HG03060 (cell line): ENCODE results near the gene MR1.
A peak's percentile ranks its signal among the peaks of the same experiment; 100 is the strongest.

ENCODE experiments used
- ATAC-seq: cut with Tn5 transposase; IDR thresholded peaks from one replicate; pipeline ENCODE4 v1.9.1; 2021; ENCODE audit warnings: low read depth, moderate number of reproducible peaks; ENCODE audit not compliant: unreplicated experiment

The MR1 gene

DNA sequence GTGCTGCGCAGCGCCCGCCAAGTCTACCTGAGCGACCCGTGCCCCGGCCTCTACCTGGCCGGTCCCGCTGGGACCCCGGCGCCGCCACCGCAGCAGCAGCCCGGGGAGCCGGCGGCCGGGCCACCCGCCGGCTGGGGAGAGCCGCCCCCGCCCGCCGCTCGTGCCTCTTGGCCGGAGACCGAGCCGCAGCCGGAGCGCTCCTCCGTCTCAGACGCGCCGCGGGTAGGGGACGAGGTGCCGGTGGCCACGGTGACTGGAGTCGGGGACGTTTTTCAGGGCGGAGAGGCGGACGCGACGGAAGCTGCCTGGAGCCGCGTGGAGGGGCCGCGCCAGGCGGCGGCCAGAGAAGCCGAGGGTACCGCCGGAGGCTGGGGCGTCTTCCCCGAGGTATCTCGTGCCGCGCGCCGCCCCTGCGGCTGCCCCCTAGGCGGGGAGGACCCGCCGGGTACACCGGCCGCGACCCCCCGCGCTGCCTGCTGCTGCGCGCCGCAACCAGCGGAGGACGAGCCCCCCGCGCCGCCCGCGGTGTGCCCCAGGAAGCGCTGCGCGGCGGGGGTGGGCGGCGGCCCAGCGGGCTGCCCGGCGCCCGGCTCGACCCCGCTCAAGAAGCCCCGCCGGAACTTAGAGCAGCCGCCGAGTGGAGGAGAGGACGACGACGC lies 55.4 kb downstream of the MR1 start:
- ATAC-seq = no peak

DNA sequence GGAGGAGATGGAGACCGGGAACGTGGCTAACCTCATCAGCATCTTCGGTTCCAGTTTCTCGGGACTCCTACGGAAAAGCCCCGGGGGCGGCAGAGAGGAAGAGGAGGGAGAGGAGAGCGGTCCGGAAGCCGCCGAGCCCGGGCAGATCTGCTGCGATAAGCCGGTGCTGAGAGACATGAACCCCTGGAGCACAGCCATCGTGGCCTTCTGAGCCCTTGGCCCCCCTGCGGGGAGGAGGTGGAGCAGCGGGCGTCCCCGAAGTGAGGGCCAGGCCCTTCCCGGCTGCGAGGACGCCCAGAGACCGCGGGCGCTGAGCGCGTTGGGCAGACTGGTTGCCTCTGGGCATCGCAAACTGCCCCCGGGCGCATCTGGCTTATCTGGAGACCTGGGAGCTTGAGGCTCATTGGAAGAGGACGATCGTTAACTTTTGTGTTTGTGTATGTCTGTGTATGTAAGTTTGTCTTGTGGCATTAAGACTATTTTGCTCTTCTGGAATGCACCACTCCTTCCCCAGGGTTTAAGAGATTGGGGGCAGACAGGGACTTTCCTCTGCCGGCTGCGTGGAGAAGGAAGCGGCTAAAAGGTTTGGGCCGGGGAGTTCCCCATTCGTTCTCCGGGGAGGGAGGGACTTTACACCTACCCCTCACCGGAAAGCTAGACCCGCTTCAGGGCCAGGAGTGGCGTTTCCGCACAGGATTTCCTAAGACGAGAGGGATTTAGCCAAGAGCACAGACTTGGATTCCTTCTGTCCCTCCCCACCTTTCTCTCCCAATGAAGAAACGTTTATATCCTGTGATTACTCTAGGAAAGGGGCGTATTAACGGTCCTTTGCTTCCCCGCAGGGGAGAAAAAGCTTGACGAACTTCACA lies 56.1 kb downstream of the MR1 start:
- no peak for ATAC-seq

DNA sequence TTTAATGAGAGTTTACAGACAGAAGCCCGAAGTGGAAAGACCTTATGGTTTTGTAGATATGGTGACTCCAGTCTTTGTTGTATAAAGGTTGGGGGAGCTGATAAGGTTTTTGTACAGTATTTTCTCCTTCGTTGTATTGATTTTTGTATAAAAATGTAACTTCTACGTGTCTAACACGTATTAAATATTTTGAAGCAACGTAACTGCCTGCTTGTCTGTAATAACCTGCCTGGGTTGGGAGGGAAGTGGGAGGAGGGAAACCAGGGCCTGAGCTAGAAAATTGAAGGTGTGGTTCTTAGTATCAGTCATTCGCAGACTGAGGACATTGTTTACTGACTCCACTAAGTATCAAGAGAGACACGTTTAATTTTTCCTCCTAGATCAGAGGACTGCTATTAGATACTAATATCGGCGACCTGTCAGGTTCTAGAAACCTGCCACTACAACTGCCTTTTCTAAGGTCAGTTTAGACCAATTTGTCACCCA lies 56.9 kb downstream of the MR1 start:
- no peak for ATAC-seq

DNA sequence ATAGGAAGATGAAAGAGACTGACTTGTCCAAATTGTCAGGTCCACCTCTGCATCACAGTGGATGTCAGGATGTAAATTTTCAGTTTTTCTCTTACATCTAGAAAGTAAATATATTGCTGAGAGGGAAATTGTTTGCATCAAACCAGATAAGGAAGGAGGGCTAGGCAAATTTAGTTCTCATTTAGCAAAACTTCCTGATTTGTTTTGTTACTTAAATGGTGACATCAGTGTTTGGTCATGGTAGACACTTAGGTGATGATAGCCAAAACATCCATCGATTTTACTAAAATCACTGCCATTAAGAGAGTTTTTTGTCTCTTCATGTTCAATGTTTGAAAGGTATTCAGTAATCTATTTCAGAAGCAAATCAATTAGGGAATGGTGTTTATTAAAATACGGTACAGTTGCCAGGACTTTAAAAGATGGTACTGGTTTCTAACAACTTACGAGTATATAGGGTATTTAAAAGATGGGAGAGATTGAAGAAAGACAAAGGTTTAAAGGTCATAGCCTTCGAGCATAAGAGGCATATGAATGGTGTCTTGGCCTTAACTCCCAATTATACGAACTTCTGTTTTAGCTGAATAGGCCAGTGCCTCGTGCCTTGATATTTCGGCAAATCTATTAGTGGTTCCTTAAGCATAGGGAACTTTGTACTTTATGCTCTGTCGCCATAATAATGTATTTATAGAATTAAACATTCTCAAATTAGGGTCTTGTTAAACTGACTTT lies 57.7 kb downstream of the MR1 start:
- no peak for ATAC-seq

DNA sequence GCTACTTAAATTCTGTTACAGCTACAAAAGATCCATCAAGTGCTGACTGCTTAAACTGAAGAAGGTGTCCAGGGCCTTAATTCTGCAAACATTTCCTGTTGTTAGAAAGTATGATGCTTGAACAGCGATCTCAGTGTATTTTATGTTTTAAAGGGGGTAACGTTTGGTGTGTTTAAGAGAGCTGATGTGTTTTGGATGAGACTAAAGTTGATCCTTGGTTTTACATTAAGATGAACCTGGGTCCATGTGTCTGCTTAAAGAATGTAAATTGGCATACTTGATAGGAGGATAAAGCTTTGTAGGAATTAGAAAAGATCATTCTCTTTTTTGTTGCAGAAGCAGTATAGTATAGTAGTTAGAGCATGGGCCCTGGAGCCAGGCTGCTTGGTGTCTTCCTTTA lies 58.3 kb downstream of the MR1 start:
- no peak for ATAC-seq

DNA sequence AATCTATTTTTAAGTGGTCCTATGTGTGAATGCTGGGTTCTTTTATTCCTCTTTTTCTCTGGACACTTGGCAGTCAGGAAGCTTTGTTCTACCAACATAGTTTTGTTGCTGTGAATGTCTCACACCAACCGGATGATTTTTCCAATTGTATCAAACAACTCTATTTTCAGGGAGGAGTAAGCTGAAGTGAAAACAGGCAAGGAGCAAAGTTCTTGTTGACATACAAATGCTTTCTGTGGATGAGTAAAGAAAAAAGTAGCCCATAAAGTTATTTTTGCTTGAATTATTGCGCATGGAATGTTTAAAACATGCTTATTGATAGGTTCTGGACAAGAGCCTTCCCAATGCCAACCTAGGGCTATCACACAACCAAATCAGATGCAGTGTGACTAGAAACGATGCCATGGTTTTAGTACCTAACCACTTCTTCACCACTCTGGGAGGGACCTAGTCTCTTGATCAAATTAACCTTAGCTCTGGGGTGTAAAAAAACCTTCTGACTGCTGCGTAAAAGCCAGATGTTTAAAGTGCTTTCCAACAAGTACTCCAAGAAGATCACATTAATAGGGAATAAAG lies 59.2 kb downstream of the MR1 start:
- ATAC-seq = no peak

DNA sequence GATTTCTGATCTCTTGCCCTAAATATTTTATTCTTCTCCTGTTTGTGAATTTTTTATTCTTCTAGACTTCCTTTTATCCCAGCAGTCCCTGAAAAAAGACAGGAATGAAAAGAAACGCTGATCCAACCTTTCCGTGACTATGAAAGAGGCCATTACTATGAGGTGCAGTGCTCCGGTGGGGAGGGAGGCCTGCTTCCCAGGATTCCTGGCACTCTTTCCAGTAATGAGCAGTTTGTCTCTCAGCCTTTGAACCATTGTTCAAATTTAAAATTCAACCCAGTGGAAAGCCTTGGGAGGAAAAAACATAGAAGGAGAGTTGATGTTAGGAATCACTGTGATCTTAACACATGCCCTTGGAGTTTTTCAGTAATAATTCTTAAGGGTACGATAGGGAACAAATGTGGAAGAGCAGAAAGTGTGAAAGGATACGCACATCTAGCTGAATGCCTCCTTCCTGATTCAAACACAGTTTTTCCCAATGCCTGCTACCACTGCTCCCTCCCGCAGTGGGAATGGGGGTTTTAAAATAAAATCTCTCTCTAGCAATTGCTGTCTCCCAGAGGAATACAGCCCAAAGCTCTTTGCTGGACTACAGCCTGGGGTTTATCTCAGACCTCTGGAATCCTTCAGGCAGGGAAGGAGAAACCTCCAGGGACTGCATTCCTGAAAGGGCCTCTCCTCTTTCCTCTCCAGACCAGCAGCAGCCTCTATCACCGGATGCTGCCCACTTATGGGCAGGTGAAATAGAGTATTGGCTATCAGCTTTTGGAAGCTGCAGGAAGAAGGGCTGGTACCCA lies 60.8 kb downstream of the MR1 start:
- no peak for ATAC-seq

DNA sequence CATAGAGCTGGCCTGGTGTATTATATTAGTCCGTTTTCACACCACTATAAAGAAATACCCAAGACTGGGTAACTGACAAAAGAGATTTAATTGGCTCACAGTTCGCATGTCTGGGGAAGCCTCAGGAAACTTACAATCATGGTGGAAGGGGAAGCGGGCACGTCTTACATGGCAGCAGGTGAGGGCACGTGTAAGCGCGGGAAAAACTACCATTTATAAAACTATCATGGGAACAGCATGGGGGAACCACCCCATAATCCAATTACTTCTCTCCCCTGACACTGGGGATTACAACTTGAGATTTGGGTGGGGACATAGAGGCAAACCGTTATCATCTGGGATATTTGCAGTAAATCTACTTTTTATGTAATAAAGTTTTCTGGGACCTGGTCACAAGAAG lies 61.5 kb downstream of the MR1 start:
- ATAC-seq = no peak

DNA sequence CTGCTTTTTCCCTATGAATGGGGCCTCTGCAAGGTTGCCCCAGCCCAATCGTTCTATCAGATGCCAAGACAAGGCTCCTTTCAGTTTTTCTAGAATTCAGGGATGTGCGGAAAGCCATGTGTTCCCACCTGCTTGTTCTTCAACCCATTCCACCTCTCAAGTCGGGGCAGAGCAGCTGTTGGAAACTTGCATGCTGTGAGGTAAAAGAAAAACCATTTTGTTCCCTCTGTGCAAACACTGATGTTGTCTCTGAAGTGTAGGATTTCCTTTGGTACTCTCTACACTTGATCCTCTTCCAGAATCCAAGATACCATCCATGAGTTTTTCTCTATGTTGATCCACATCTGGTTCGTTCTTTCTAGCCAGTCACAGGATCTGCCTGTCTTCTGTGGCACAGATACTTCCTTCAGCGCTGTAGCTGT lies 62.0 kb downstream of the MR1 start:
- ATAC-seq = no peak

DNA sequence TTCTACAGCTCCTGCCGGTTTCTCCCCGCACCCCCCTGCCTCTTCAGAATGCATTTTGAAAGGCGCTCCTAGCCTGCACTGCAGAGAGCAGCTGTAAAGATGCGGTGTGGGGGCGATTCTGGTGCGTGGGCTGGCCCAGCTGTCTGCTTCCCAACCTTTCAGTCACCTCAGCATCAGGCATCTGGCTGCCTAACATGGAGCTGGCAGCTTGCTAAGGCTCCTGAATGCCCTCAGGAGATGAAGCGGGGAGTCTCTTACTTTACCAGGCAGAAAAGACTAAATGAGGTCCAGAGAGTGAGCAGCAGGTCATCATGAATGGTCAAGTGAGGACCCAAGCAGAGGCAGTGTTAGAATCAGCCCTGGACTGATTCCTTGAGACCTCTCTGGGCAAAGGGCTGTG lies 63.5 kb downstream of the MR1 start:
- no peak for ATAC-seq

DNA sequence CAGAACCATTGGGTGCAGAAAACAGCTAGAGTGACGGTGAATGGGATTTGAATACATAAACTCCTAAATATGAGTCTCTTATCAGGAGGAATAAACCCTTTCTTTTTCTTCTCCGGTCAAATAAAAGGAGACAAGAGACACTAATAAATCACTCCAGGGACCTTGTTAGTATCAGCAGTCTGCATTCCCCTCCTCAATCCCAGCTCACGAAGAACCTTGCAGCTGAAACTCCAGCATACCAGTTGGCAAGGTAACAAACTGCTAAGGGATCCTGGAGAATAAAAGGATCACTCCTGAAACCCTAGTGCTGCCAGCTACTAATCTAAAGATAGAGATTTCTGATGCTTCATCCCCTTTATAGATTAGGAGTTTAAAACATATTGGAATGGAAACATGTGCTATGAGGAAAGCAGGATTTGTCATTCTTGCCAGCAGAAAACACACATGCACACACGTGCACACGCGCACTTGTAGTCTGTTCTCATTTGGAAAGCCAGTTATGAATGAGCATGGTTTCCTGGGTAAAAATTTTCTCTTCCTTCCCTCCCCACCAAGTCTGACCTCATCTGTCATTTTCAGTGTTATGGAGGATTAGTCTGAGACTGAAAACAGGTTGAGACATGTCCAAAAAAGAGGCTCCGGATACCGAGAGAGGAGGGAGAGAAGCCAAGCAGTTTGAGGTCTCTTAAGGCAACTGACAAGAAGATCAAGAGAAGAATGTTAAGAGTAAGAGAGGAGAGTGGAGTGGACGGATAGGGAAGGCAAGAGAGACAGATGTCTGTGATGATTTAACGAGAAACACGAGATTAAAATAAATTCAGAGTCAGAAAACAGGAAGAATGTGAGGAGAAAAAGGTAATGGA lies 65.6 kb downstream of the MR1 start:
- ATAC-seq = peak; percentile 65

DNA sequence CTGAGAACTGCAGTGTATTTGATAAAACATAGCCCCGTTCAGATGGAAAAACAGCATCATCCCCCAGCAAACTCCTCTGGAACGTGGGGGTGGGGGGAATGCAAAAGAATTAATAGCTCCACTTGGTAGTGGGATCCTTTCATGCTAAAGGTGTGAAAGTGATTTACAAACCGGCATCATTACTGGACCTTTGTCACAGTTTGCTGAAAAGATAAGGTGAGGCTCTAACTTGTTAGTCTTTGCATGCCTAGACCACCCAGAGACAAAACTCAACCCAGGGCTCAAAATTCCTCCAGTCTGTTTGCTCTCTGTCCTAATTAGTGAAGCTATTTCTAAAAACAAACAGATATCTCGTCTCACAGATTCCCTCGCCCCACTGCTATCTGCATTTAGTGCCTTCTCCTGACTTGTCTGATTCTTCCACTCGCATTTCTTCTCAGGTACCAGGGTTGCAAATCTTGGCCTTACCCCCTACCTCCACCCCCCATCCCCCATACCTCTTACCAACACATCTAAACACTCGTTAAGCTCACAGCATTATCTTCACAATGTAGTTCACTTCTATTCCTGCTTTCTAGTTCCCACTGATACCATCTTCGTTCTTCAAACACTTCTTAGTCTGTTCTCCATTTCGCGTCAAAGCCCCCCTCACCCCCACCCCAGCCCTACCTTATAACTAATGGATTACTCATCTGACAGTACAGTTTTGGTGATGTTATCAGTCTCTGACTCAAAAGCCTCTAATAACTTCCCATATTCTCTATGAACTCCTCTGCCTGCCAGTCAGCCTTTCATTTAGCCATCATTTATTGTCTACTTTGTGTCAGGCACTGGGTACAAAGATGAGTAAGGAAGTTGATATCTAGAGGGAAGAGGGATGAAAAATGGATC lies 66.5 kb downstream of the MR1 start:
- no peak for ATAC-seq

DNA sequence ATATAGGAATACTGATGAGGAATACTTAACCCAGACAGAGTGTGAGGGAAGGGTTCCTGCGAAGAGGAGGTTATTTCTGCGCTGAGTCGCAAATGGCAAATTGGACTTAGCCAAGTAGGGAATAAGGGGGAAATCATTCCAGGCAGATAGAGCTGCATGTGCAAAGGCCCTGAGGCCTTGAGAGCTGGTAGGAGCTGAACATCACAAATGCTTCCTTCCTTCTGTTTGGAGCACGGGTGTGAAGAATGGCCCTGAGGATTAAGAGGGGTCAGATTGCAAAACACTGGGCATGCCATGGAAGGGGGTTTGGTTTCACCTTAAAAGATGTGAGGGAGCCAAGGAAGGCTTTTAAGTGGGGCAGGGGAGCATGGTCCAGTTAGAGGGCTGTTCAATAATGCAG lies 67.2 kb downstream of the MR1 start:
- no peak for ATAC-seq

DNA sequence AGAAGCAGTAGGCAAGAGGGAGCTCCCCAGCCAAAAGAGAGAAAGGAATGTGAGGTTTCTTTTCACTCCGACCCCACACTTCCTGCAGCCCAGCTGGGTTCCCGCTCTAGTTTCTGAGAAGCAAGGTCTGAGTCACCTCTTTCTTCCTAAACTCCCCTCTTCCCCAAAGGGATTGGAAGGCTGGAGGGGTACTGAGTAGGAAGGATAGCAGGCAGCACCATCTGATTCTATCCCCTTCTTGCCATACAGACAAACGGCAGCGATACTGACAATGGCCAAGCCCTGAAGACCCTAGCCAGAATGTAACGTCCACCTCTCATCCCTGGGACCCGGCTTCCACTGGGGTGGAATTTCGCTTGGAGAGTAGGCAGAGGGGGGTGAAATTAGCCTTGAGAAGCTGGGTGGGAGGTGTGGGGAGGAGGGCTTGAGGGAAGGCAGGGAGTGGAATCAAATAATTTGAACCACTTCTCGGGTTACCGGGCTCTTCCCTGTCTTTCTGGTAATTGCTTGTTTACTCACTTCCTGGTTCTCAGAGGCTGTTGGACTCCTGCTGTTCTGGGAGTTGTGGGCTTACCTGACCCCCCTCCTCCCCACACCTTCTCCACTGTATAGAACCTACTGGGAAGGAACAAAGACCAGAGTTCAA lies 67.9 kb downstream of the MR1 start:
- ATAC-seq = no peak

DNA sequence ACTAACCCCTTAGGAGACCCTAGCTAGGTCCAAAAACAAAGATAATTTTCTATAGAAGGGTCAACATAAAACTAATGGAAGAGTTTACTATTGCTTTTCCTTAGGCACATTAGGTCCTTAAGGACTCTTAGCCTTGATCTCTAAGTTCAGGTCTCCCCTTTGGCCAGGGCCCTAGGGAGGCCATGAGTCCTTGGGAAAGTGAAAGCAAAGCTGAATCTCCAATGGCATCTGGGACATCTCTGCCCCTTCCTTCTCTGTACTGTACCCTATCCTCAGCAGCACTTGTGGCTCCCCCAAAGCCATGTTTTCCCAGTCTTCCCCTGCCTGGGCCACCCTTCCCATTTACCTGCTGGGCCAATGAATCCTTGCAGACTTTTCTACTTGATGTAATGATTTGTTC lies 69.1 kb downstream of the MR1 start:
- ATAC-seq = no peak

DNA sequence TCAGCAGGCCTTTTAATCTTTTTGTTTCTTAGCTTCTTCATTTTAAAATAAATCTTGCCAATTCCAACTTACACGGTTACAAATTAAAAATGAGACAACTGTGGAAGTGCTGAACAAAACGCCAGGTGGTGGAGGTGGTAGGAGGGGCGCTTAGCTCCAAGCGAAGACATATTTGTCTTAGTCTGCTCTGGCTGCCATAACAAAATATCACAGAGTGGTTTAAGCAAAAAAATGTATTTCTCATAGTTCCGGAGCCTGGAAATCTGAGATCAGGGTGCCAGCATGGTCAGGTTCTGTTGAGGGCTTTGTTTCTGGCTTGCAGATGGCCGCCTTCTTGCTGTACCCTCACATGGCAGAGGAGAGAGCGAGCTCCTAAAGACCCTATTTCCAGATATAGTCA lies 69.6 kb downstream of the MR1 start:
- ATAC-seq = no peak

DNA sequence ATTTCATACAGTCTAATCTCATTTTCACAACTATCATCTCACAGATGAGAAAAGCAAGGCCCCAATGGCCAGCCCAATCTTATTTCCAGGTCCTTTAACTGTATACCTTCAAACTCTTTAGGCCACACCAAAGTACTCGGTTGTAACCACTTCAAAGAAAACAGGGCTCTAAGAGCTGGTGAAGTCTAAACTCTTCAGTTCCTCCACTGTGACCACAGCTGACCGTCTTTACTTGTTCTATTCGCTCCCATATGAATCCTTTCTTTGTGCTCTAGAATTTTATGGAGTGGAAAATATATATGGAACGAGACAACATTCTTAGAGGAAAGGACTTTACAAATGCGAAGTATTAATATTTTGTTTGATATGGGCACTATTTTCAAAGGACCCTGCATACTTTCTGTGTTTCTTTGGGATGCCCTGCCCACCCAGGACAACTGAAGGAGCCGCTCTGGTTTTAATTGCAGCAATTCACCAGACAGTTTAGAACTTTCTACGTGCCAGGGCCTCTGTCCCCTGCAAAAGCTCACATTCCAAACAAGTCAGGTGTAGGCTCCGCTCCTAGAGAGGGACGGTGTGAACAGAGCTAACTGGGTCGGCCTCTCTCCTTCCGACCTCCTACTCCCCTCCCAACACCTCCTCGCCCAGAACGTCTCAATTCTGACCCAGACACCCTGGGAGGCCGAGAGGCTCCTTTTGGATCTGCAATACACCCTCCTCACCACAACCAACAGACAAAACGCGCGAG lies 70.4 kb downstream of the MR1 start:
- no peak for ATAC-seq
